ENCODE results near the gene DDX5.
"Not testable (repeated sequence)": the region's sequence is repeated elsewhere in the genome, so short reads cannot be mapped to it uniquely, and the experiment has no call there.

DDX5 gene

GRCh38 chr17:64508683-64509082 is 2.6 kb upstream of the DDX5 start:
- no peak for DNase-seq (ENCODE audit: extremely low read depth in 1 of 2, low read depth in 1 of 2)

DNA sequence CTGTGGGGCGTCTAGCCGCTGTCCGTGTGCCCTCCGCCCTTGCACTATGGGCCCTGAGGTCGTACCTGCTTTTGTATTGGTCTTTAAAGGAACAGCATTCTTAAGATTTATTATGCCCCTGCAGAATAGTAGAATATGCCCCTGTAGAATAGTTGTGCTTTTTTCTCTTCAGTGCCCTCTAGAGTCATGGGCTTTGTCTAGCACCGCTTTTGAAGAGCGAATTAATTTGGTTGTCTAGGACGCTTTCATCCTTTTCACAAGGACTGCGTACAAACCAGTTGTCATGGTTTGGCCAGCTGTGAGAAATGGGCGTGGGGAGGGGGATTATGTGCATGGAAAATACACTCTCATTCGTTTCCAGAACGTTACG is 1.3 kb upstream of the DDX5 start:
- DNase-seq (ENCODE audit: extremely low read depth in 1 of 2, low read depth in 1 of 2) = no peak

DNA sequence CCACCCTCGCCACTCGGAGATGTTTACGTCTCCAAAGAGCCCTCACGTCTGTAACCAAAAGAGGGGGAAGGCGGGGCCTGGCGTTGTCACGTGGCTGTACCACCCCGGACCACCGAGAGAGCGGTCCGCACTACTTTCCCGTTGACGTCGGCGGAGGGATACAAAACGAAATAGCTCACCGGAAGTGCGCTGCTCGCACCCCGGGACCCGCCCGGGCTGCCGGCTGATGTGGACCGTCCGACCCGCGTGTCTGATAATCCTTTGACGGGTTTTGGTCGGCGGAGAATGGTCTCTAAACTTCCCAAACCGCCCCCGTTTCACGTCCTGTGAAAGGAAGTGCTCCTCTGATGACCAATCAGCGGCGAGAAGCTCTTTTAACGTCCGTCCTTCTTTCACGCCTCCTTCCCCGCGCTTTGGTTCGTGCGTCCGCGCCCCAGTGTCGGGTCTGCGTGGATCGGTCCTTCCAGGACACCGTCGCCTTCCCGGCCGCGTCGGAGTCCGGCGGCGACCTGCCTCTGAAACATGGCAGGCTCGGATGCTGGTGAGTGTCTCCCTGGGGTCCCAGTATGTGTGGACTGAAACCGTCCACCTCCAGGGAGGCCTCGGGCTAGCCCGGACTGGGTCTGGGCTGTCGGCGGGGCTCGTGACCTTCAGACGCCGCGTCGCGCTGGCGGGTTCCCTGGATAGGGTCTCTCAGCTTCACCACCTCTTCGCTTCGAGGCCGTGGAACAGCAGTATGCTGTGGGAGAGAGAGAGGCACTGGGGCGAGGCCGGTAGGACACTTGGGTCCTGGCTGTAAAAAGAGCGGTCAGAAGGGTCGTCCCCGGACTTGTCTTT is 705 bp upstream of the DDX5 start, which contains the start of gene CEP95:
TSS of gene CEP95 (plus strand) at position 402 of the 837 bp plus-strand sequence. CDS start at position 523, 121 bp downstream.
- DNase-seq (ENCODE audit: extremely low read depth in 1 of 2, low read depth in 1 of 2) = peak; percentile 90 to 93

DNA sequence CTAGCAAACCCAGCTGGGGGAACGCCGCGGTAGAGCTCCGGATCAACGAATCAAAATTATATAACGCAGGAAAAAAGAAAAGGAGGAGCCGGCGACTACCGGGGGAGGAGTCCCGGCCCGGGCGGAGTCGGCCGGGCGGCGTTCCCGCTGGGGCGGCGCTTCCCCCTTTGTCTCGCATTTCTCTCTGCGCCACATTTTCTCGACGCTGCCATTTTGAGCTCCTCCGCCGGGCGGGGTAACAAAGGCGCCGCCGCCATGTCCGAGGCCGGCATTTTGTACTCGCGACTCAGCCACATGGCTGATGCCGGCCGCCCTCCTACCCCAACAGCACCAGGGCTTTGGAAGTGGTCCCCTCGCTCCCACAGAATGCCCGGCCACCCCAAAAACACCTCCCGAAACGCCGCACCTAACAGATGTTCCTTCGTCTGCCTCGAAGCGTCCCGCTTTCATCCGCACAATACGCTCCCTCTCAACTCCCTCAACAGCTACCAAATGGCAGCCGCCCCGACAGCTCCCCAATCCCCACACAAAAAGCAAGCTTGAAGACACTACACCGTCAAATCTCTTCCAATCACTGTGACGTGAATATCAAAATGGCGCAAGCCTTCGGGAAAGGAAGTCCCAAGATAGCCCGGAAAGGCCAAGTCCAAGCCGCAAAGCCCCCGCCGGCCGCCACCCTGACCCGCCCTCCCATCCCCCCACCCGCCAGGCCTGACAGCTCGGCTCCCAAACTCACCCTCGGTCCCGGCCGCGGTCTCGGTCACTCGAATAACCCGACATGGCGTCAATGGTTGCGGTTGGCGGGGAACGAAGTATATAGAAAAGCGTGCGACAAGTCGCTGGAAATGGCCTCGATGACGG is 519 bp downstream of the DDX5 start:
- peak in 1 of 2 donors; percentile 73 for DNase-seq (ENCODE audit: extremely low read depth in 1 of 2, low read depth in 1 of 2)

DNA sequence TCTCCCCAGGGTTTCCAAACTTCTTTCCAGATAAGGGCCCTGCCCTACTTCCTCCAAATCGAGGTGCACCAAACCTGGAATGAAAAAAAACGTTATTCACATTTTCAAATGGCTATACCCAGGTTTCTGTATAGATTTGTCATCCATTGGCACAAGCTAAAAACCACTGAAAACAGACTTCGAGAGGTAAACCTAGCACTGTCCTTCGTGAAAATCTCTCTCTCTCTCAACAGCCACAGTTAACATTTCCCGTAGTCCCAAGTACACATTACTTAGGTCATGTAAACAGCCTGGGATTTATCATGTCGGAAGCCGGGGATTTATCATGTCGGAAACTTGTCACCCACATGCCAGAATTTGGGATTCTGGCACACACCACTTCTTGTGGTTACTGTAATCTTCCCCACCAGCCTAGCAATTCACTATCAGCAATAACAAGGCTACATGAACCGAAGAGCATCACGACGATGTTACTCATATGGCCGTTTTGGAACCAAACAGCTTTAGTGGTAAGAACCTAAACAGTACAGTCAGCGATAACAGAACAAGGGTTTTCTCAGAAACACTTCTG is 1.2 kb downstream of the DDX5 start:
- DNase-seq (ENCODE audit: extremely low read depth in 1 of 2, low read depth in 1 of 2) = no peak

DNA sequence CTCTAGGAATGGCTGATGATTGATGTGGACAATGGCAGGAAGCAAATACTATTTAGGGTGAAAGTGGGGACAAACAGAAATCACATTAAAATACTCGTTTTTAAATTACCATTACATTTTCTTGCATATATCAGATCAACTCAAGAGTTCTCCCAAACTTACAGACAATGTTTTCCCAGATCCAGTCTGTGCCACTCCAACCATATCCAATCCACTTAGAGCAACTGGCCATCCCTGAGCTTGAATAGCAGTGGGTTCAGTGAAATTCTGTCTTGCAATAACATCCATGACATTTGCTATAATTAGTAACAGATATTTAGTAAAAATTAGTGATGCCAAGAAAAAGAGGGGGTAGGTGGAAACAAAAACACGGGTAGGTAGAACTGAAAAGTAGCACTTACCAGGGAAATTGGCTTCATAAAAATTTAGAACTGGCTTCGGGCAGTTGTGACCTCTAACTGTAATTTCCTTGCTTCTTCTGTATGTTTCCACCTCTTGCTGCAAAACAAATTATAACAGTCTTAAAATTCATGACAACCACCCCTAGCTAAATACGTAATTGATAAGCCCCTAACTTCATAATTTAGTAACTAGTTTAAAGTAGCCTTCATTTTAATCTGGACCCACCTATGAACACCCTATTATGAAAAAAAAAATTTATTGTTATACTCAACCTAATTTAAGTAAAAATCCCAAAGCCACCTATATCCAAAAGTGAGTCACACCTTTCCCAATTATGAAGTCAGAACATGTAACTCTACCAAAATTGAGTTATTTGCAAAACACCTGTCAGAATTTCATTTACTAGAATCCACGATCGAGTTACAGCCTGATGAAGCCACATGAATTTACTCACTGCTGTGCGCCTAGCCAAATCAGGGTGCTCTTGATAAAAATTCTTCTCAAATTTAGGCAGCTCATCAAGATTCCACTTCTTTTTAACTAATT is 2.0 kb downstream of the DDX5 start:
- DNase-seq (ENCODE audit: extremely low read depth in 1 of 2, low read depth in 1 of 2) = no peak

DNA sequence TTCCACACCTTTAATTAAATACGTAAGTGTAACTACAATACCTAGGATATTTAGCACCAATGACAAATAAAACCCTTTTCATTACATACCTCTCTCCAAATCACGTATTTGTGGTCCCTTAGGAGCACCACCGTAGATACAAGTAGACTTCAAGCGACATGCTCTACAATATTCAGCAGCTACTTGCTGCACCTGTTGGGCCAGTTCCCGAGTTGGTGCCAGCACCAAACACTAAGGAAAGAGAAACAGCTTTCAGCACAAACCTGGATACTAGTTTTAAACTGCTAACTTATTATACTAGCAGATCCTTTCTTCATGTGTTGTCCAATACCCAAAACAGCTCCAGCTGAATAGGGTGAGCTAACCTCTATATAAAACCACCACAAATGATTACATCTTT is 2.7 kb downstream of the DDX5 start:
- DNase-seq (ENCODE audit: extremely low read depth in 1 of 2, low read depth in 1 of 2) = no peak

- DNase-seq (ENCODE audit: extremely low read depth in 1 of 2, low read depth in 1 of 2) = no peak
These were observed 3.3 kb downstream of the DDX5 start for GRCh38 chr17:64502809-64503208.

DNA sequence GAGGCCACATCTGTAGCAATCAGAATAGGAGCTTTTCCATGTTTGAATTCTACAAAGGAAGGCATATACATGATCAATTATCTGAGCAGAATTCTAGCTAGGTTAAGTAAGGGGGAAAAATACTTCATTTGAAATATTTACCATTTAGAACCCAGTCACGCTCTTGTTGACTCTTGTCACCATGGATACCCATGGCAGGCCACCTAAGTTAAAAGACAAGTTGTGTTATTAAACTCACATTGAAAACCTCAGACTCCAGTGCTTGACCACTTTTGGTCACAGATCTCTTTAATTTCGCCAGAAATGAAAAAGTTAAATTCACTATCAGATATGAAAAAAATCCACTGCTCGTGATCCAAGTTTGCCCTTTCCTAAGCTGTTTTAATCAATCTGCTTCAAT is 4.1 kb downstream of the DDX5 start:
- no peak for DNase-seq (ENCODE audit: extremely low read depth in 1 of 2, low read depth in 1 of 2)

GRCh38 chr17:64500862-64501765 is 5.0 kb downstream of the DDX5 start:
- no peak for DNase-seq (ENCODE audit: extremely low read depth in 1 of 2, low read depth in 1 of 2)

GRCh38 chr17:64500487-64500859 is 5.6 kb downstream of the DDX5 start:
- no peak for DNase-seq (ENCODE audit: extremely low read depth in 1 of 2, low read depth in 1 of 2)

DNA sequence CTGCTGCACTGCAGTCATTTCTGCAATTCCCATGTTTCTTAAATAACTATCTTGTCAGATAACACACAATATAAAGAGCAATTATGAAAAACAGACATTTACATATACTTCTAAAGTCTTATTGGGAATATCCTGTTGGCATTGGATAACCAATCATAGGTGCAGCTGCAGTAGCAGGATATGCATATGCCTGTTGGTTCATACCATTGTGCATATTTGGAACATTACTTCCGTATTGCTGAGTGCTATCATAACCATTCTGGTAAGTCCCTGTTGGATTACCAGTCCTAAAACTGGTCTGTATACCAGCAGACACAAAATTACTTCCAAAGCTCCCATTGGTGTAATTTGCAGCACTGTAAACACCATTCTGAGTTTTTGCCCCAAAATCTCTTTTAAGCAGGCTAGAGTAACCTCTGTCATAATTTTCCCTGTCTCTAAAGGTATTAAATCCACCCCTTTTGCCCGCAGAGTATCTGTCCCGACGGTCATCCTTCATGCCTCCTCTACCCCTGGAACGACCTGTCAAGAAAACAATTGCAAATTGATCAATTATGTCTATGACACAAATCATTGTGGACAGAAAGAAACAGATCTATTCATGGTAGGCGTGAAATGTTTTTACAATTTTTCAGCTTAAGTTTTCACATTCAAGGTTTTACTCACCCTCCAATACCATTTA is 6.1 kb downstream of the DDX5 start:
- DNase-seq (ENCODE audit: extremely low read depth in 1 of 2, low read depth in 1 of 2) = no peak

DNA sequence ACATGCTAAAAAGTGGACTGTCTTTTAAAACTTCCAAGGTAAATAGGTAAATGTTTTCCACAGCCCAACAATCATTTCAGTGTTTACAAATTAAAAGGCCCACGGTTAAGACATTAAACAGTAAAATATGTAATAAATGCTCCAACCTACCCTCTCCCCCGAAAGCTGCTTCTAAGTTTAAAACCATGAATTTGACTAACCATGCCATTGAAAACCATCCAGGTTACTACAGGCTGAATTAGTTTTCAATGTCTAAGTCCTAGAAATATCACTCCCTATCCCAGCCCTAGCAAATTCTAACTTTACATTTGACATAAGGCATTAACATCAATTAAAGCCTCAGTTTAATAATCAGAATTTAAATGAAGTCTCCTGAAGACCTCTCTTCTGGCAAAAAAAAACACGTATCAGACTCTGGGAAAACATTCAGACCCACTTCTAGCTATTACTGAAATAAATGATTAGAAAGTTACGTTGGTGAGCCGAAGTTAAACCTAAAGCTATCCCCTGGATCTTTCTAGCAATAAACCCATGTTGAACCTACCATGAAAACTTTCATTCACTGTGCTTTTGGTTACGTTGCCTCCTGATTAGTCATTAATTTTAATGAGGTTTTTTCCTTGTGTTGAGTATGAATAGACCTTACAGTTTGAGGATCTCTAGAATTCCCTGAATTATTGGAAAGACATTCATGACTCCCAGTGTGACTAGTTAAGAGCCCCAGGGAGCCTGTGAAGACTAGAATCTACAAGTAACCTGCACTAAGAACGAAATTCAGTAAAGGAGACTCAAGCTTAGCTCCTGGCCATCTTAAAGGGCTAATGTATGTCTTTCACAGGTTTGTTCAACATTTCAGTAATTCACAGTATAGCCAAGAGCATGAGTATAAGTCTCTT is 7.5 kb downstream of the DDX5 start:
- DNase-seq (ENCODE audit: extremely low read depth in 1 of 2, low read depth in 1 of 2) = no peak

GRCh38 chr17:64497565-64498035 is 8.5 kb downstream of the DDX5 start:
- DNase-seq (ENCODE audit: extremely low read depth in 1 of 2, low read depth in 1 of 2) = no peak

DNA sequence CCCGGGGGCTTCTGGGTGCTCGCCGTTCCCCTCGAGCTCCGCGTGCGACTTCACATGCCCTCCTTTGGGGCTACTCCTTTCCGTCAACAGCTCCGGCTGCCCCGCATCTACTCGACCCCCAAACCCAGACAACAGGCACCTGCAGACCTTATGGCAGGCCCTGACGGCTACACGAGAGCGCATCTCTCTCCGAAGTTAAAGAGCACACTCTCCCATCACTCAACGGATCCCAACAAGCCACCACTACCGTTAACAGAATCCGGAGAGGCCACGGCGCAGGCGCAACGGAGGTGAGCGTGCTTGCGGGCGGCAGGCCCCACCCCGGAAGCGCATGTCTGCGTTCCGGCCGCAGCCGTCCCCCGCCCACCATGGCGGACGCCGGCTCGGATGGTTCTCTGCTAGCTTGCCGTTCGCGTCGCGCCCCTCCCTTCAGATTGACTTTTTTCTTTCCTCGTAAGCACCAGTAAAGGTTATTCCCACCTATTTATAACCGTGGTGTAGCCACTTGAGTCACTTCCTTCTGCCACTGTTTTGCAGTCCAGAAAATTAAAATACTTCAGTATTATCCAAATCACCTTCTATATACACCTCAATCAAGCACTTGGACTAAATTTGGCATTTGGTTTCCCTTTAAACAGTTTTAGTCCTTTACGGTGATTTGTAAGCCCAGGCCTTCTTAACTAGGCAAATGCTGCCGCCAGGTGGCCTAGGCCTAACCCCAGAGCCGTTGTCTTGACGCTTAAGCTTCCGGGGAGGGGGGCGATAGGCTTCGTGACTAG is 9.1 kb downstream of the DDX5 start, which contains the start of gene POLG2:
TSS of gene POLG2 (minus strand) at position 269 of the 779 bp plus-strand sequence. CDS start at position 183, 86 bp downstream.
- peak; percentile 90 to 94 for DNase-seq (ENCODE audit: extremely low read depth in 1 of 2, low read depth in 1 of 2)

GRCh38 chr17:64496348-64496785 is 9.7 kb downstream of the DDX5 start:
- DNase-seq (ENCODE audit: extremely low read depth in 1 of 2, low read depth in 1 of 2) = no peak

DNA sequence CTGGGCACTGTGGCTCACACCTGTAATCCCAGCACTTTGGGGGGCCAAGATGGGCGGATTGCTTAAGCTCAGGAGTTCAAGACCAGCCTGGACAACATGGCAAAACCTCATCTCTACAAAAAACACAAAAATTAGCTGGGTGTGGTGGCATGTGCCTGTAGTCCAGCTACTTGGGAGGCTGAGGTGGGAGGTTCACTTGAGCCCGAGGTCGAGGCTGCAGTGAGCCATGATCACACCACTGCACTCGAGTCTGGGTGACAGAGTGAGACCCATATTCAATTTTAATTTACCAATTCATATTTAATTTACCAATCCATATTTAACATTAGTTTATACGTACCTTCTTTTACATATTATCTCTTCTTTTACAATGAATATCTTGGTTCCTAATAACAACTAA is 10.8 kb downstream of the DDX5 start:
- DNase-seq (ENCODE audit: extremely low read depth in 1 of 2, low read depth in 1 of 2) = not testable (repeated sequence)

Measured in activated CD8-positive, alpha-beta memory T cell treated with anti-CD3 and anti-CD28 coated beads for 1 hour (primary cell).